ENCODE measurements around the gene CACHD1. TPM values are rescaled to one million over a fixed set of nuclear protein-coding genes. Genes with fewer than 3 reads are reported as not detected.

The CACHD1 gene
- total RNA-seq, 2 experiments from 2014 or later = 0.27 to 0.33 TPM

DNA sequence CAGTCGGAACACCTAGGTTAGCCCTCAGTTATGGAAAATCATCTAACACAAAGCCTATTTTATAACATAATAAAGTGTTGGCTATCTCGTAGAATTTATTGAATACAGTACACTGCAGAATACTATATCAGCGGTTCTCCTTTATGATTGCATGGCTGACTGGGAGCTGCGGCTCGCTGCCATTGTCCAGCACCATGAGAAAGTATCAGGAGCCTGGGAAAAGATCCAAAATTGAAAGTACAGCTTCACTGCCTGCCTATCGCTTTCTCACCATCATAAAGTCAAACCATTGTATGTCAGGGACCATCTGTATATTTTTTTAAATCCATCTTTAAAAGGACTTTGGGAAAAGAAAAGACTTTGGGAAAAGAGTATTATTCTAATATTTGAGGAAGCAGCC is 163.0 kb downstream of the CACHD1 start:
- H3K27me3 Mint-ChIP-seq = peaks cover 3% of the 10 kb centered on the region
- ChIA-PET CTCF (no interaction called here), POLR2A (interaction anchor here (0.5 kb wide), 1 partner anchor 448 kb away, joined by 3 read pairs; no protein-coding TSS in a partner anchor)
- no peaks in the 10 kb centered on the region for H3K36me3 Mint-ChIP-seq
- H3K9me3 Mint-ChIP-seq = no peaks in the 10 kb centered on the region
- H3K4me1 Mint-ChIP-seq (ENCODE audit: low read depth) = peaks cover 12% of the 10 kb centered on the region
- H3K4me3 Mint-ChIP-seq = no peak overlapping the region
- no peak for DNase-seq
- intact Hi-C loops (cut with micrococcal nuclease) = no loop called here
- no peak overlapping the region for H3K27ac Mint-ChIP-seq

DNA sequence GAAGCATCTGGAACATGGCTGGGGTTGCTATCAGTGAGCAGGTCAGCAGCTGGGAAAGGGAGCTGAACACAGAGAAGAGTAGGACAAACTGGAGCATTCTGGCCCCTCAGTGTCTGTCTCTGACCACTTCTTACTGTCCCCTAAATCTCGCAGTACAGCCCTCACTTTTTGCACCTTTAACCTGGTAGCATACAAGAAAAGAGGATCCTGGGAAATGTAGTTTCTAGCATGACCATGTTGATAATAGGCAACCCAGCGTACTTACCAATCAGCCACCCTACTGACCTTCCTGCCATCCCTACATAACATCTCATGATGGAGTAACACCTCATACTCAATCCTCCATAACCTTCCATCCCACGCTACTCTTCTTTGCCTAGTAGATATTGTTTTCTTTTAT is 175.8 kb downstream of the CACHD1 start:
- no peak overlapping the region for H3K27ac Mint-ChIP-seq
- no peaks in the 10 kb centered on the region for H3K9me3 Mint-ChIP-seq
- no peak for DNase-seq
- H3K4me3 Mint-ChIP-seq = no peak overlapping the region
- H3K27me3 Mint-ChIP-seq = peaks cover 2% of the 10 kb centered on the region
- POLR2A ChIA-PET = no interaction called here
- H3K4me1 Mint-ChIP-seq (ENCODE audit: low read depth) = no peaks in the 10 kb centered on the region
- H3K36me3 Mint-ChIP-seq = no peaks in the 10 kb centered on the region
- CTCF ChIA-PET = no interaction called here
- intact Hi-C loops (cut with micrococcal nuclease) = no loop called here

DNA sequence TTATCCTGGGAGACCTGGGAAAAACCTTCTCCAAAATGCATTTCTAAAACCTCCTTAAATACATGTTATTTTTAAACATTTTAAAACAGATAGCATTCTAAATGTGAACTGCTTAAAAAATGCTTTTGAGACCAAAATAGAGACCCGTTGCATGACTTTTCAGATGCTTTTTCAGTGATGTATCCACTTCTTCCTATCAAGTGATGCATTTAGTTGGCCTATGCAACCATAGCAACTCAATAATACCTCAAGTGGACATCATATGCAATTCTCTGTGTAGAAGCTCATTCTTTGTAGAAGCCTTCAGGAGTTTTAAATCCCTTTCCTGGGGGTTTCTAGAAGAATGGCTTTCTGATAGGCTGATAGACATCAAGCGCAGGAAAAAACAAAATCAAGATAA is 180.5 kb downstream of the CACHD1 start:
- intact Hi-C loops (cut with micrococcal nuclease) = no loop called here
- DNase-seq = no peak
- Mint-ChIP-seq H3K9me3 (no peaks in the 10 kb centered on the region), H3K27me3 (peaks cover 2% of the 10 kb centered on the region), H3K27ac (no peak overlapping the region), H3K4me3 (no peak overlapping the region), H3K36me3 (no peaks in the 10 kb centered on the region), H3K4me1 (ENCODE audit: low read depth) (no peaks in the 10 kb centered on the region)
- ChIA-PET CTCF (interaction anchor here (0.6 kb wide), 1 partner anchor 887 kb away, joined by 3 read pairs; no protein-coding TSS in a partner anchor), POLR2A (no interaction called here)

DNA sequence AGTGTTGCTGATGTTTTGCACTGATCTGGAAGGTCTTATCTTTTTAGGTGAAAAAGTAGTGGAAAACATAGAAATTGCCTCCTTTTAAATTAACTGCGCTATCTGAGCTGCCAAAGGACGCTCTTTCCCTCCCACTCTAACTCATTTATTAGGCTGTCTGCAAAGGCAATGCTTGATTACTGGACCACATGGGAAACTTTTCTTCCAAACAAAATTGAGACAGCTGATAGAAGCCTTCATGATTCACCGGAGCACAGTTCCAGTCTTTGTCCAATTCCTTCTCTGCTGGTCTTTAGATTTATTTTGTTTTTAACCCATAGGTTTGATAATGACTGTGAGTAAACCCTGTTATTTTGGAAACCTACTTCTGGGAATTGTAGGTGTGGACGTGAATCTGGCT is 181.9 kb downstream of the CACHD1 start:
- ChIA-PET POLR2A (no interaction called here), CTCF (no interaction called here)
- Mint-ChIP-seq H3K4me1 (ENCODE audit: low read depth) (no peaks in the 10 kb centered on the region), H3K4me3 (no peak overlapping the region), H3K27ac (no peak overlapping the region), H3K9me3 (no peaks in the 10 kb centered on the region), H3K36me3 (no peaks in the 10 kb centered on the region), H3K27me3 (no peaks in the 10 kb centered on the region)
- intact Hi-C loops (cut with micrococcal nuclease) = no loop called here
- no peak for DNase-seq

DNA sequence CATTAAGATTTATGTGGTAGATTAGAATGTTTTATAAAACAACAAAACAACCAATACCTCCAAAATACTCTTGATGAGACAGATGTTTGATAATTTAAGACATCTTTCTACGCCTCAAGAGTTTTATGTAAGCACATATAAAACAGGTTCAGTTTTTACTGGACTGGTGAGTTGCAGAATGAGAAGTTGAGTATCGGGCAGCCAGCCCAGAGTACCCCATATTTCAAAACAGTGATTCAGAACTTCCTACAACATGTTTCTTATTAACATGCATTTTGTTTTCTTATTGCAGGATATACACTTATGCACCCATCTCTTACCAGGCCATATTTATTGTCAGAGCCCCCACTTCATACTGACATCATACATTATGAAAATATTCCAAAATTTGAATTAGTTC is 183.5 kb downstream of the CACHD1 start:
- H3K9me3 Mint-ChIP-seq = no peaks in the 10 kb centered on the region
- no peak overlapping the region for H3K4me3 Mint-ChIP-seq
- CTCF ChIA-PET = no interaction called here
- no peaks in the 10 kb centered on the region for H3K4me1 Mint-ChIP-seq (ENCODE audit: low read depth)
- intact Hi-C loops (cut with micrococcal nuclease) = no loop called here
- POLR2A ChIA-PET = no interaction called here
- H3K27ac Mint-ChIP-seq = no peak overlapping the region
- no peaks in the 10 kb centered on the region for H3K27me3 Mint-ChIP-seq
- H3K36me3 Mint-ChIP-seq = no peaks in the 10 kb centered on the region
- no peak for DNase-seq

DNA sequence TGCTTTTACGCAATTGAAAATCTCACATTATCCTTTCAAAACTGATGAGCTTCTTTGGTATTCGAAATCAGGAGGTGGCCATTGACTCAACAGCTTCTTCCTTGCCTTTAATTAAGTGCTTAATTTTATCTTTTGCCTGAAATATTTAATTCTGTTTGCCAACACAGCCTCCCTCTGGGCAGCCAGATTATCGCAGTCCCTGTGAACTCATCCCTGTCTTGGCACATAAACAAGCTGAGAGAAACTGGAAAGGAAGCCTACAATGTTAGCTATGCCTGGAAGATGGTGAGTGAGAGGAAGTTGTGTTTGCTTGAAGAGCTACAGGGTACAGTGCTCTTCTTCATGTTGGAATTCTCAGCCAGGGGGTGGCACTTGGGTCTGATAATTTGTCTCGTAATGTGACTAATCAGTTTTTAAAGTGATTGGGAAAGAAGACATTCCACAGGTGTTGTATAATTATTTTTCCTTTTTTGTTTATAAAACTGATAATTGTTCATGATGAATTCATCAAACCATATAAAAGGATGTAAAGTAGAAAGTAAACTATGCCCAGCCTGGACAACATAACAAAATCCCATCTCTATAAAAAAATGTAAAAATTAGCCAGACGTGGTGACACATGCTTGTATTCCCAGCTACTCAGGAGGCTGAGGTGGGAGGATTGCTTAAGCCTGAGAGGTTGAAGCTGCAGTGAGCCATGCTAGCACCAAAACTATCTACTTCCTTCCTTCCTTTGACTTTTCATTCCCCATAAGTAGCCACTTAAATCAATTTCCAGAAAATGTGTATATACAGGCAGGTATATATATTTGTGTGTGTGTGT is 184.8 kb downstream of the CACHD1 start:
- CTCF ChIA-PET = interaction anchor here (1.2 kb wide), 1 partner anchor 22 kb away, joined by 3 read pairs; no protein-coding TSS in a partner anchor
- no peak overlapping the region for H3K27ac Mint-ChIP-seq
- no peaks in the 10 kb centered on the region for H3K27me3 Mint-ChIP-seq
- POLR2A ChIA-PET = no interaction called here
- DNase-seq = no peak
- no peaks in the 10 kb centered on the region for H3K4me1 Mint-ChIP-seq (ENCODE audit: low read depth)
- no peak overlapping the region for H3K4me3 Mint-ChIP-seq
- intact Hi-C loops (cut with micrococcal nuclease) = no loop called here
- H3K36me3 Mint-ChIP-seq = no peaks in the 10 kb centered on the region
- no peaks in the 10 kb centered on the region for H3K9me3 Mint-ChIP-seq

DNA sequence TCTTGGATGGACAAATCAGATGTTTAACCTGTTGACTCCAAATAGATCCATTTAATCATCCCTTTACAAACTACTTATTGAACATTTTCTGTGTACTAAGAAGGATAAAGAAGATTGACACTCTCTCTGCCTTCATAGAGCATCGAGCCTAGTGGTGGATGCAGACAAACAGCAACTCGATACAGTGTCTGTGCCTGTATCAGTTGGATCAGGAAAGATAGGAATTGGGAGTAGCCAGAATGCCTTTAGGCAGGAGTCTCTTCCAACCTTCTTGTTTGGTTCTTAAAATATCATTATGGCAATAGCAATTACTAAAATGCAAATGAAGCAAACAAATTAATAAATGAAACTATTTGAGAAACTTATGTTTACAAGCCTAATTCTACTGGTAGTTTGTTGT is 185.9 kb downstream of the CACHD1 start:
- Mint-ChIP-seq H3K4me1 (ENCODE audit: low read depth) (no peaks in the 10 kb centered on the region), H3K36me3 (no peaks in the 10 kb centered on the region), H3K27ac (no peak overlapping the region), H3K4me3 (no peak overlapping the region), H3K27me3 (no peaks in the 10 kb centered on the region), H3K9me3 (no peaks in the 10 kb centered on the region)
- ChIA-PET CTCF (no interaction called here), POLR2A (no interaction called here)
- intact Hi-C loops (cut with micrococcal nuclease) = no loop called here
- no peak for DNase-seq

DNA sequence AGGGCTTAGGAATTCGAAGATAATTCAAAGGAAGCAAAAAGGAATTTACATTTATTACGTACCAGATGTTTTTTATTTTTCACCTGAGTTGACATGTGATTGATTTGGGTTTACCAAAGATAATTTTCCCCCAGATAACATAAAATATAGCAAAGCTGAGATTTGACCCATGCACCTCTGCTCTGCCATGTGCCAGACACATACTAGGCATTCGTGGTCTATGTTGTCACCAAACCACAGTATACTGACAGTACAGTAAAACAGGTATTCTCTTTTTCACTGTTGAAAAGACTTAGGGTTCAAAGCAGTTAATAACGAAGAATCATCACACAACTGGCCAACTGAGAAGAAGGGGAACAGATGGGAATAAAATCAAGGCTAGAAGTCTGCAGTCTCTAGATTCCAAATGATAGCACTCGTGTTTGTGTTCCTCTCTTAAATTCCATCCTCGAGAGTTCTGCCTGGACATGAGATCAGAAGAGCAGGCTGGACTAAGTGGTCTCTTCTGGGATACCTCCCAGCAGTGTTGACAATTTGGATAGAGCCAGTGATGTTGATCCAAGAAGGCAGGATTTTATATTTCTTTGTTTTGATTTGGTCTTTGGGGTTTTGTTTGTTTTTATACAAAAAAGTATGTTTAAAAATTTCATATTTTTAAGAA is 189.7 kb downstream of the CACHD1 start:
- Mint-ChIP-seq H3K36me3 (no peaks in the 10 kb centered on the region), H3K27me3 (no peaks in the 10 kb centered on the region), H3K27ac (no peak overlapping the region), H3K9me3 (no peaks in the 10 kb centered on the region), H3K4me1 (ENCODE audit: low read depth) (no peaks in the 10 kb centered on the region), H3K4me3 (no peak overlapping the region)
- CTCF ChIA-PET = interaction anchor here (1.3 kb wide), 1 partner anchor 17 kb away, joined by 3 read pairs; no protein-coding TSS in a partner anchor
- DNase-seq = no peak
- POLR2A ChIA-PET = no interaction called here
- intact Hi-C loops (cut with micrococcal nuclease) = no loop called here

DNA sequence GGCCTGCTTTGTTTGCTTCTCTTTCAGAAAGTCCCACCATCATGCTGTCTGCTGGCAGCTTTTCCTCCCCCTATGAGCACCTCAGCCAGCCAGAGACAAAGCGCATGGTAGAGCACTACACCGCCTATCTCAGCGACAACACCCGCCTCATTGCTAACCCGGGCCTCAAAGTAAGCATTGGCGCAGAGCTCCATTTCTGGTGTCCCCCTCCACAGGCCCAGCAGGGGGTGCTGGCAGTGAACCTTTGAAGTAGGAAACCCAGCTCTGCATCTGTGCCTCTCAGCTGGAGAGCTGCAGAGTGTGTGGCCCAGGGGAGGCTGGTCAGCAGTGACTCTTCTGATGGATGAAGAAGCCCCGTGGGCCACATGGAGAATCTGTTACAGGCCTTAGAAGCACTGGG is 193.7 kb downstream of the CACHD1 start:
- no peak overlapping the region for H3K4me3 Mint-ChIP-seq
- CTCF ChIA-PET = interaction anchor here (0.7 to 3.9 kb wide), 8 partner anchors 13 to 411 kb away, joined by 3 to 23 read pairs (median 3); no protein-coding TSS in a partner anchor

DNA sequence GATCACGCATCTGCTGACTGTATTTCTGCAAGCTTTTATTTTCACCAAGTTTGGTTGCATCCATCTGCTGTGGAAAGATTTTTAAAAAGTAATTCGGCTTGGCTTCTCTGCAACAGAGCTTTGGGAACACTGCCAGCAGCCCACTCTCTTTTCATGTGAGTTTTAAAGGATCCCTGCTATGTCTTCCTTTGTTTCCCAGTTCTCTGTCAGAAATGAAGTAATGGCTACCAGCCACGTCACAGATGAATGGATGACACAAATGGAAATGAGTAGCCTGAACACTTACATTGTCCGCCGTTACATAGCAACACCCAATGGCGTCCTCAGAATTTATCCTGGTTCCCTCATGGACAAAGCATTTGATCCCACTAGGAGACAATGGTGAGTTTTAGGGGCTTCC is 194.4 kb downstream of the CACHD1 start:
- intact Hi-C loops (cut with micrococcal nuclease) = no loop called here
- no peaks in the 10 kb centered on the region for H3K36me3 Mint-ChIP-seq
- H3K9me3 Mint-ChIP-seq = no peaks in the 10 kb centered on the region
- ChIA-PET POLR2A (no interaction called here), CTCF (interaction anchor here (1.0 to 3.9 kb wide), 5 partner anchors 12 to 410 kb away, joined by 3 to 23 read pairs (median 4); no protein-coding TSS in a partner anchor)
- peaks cover 1% of the 10 kb centered on the region for H3K27me3 Mint-ChIP-seq
- H3K4me1 Mint-ChIP-seq (ENCODE audit: low read depth) = no peaks in the 10 kb centered on the region
- DNase-seq = no peak
- H3K27ac Mint-ChIP-seq = no peak overlapping the region
- no peak overlapping the region for H3K4me3 Mint-ChIP-seq

More for the DNA sequence above, 193.7 kb downstream of the CACHD1 start:
- intact Hi-C loops (cut with micrococcal nuclease) = no loop called here
- Mint-ChIP-seq H3K4me1 (ENCODE audit: low read depth) (no peaks in the 10 kb centered on the region), H3K27me3 (peaks cover 1% of the 10 kb centered on the region), H3K27ac (no peak overlapping the region), H3K9me3 (no peaks in the 10 kb centered on the region), H3K36me3 (no peaks in the 10 kb centered on the region)
- POLR2A ChIA-PET = no interaction called here
- DNase-seq = peak; percentile 35

DNA sequence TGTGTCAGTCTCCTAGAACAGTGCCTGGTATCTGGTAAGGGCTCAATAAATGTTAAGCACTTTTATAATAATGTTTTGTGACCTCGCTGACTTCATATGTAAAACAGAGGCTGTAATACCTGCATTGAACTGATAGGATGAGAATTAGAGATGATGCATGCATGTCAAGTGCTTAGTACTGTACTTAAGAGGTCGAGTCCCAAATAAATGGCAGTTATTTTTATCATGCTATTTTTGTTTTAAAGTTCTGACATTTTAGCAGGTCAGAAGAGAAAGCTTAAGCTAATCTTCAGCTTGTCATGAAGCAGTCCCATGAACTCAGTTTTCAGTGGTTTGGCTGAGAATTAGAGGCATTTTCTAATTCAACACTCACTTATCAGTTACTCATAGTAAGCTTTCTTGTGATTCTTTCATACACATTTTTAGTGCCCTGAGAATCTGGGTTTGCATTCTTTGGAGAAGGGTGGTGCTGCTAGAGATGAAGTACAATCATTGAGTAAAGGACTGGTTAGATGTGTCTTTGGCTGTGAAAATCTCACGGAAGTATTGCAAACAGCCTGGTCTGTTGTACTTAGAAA is 199.3 kb downstream of the CACHD1 start:
- Mint-ChIP-seq H3K27me3 (peaks cover 1% of the 10 kb centered on the region), H3K27ac (no peak overlapping the region), H3K4me1 (ENCODE audit: low read depth) (no peaks in the 10 kb centered on the region), H3K9me3 (no peaks in the 10 kb centered on the region), H3K36me3 (no peaks in the 10 kb centered on the region), H3K4me3 (no peak overlapping the region)
- intact Hi-C loops (cut with micrococcal nuclease) = no loop called here
- DNase-seq = no peak
- CTCF ChIA-PET = no interaction called here
- POLR2A ChIA-PET = no interaction called here

DNA sequence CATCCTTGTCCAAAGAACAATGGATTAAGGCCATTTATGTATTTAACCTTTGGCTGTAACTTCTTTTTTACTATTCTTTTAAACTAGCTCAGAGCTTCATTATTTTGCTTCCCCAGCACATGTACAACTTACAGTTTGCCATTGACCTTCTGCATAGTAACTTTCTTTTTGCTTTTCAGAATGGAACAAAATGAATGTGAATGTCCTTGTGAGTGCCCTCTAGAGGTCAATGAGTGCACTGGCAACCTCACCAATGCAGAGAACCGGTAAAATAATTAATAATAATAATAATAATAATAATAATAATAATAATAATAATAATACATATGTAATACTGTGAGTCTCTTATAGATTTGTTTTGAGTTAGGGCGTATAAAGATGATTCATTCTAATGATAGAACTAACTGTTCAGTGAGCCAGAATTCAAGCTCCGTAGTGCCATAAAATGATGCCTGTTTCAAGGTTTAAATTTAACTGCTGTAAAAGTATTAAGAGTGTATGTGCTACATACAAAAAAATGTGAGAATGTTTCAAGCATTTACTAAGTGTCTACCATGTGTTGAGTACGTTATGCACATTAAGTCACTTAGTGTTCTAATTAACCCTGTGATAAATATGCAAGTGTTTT is 205.9 kb downstream of the CACHD1 start:
- Mint-ChIP-seq H3K27me3 (peaks cover 4% of the 10 kb centered on the region), H3K36me3 (no peaks in the 10 kb centered on the region), H3K9me3 (no peaks in the 10 kb centered on the region), H3K27ac (no peak overlapping the region), H3K4me3 (no peak overlapping the region), H3K4me1 (ENCODE audit: low read depth) (no peaks in the 10 kb centered on the region)
- ChIA-PET CTCF (interaction anchor here (0.6 to 4.2 kb wide), 24 partner anchors 9 to 799 kb away, joined by 3 to 31 read pairs (median 3); no protein-coding TSS in a partner anchor), POLR2A (no interaction called here)
- DNase-seq = no peak
- intact Hi-C loops (cut with micrococcal nuclease) = loop anchor here (5.0 to 10.0 kb wide), 2 partner anchors 201 to 409 kb away; partner anchors contain the start of gene CACHD1
